Bronchial epithelial cell (primary cell): ENCODE data around the gene MAGEA4. TPM values are rescaled to one million over a fixed set of nuclear protein-coding genes. Genes with fewer than 3 reads are reported as not detected.
"Not testable (repeated sequence)": the region's sequence is repeated elsewhere in the genome, so short reads cannot be mapped to it uniquely, and the experiment has no call there.

Experiments used
- DNase-seq: peaks from one replicate; pipeline ENCODE4 v3.0.0-alpha.2; 2010; ENCODE audit warnings: low read depth
- FAIRE-seq: peaks from 2 replicates; lab custom pipeline; 2011; peaks lifted over from hg19 to GRCh38; lab: Jason Lieb, UNC
- H3K27me3 ChIP-seq: 2 replicates; pipeline ENCODE4 v1.5.1; 2011; ENCODE audit warnings: low read length; ENCODE audit not compliant: control insufficient read depth, insufficient read depth
- H3K36me3 ChIP-seq: 2 replicates; pipeline ENCODE4 v1.5.1; 2011; ENCODE audit warnings: low read length; ENCODE audit not compliant: control insufficient read depth, insufficient read depth
- H3K4me3 ChIP-seq: 2 replicates; pipeline ENCODE4 v1.5.1; 2011; ENCODE audit warnings: mild to moderate bottlenecking, low read depth, low read length, control low read depth
- CTCF ChIP-seq: IDR thresholded peaks from 2 replicates; pipeline ENCODE4 v1.5.1; 2011; ENCODE audit warnings: mild to moderate bottlenecking, moderate library complexity, low read length, control low read depth, inconsistent platforms; ENCODE audit not compliant: insufficient read depth, severe bottlenecking
- total RNA-seq: library from RNA; depleted of rRNA; stranded (reverse); fragments of >200 nt; gene quantifications from 2 replicates; pipeline ENCODE4 v1.2.1, GENCODE V29; 2014

Gene MAGEA4
- total RNA-seq, 1 donor from 2014 or later: not detected

- no peak for FAIRE-seq
- no peak overlapping the region for H3K4me3 ChIP-seq
- no peaks in the 10 kb centered on the region for H3K27me3 ChIP-seq
- H3K36me3 ChIP-seq: no peaks in the 10 kb centered on the region
- peak; percentile 29 for DNase-seq
- TF ChIP-seq CTCF: no peak
Observed at GRCh38 chrX:151899622-151900021, 13.1 kb upstream of the MAGEA4 start.

GRCh38 chrX:151901826-151902225, 10.9 kb upstream of the MAGEA4 start:
- Histone ChIP-seq H3K27me3 (no peaks in the 10 kb centered on the region), H3K4me3 (no peak overlapping the region), H3K36me3 (no peaks in the 10 kb centered on the region)
- DNase-seq (no peak), FAIRE-seq (no peak)
- no peak for TF ChIP-seq CTCF

- Histone ChIP-seq H3K27me3 (no peaks in the 10 kb centered on the region), H3K36me3 (no peaks in the 10 kb centered on the region), H3K4me3 (no peak overlapping the region)
- no peak for TF ChIP-seq CTCF
- FAIRE-seq (peak; percentile 62), DNase-seq (peak; percentile 81)
Observed at GRCh38 chrX:151902813-151903591, 9.7 kb upstream of the MAGEA4 start.

- H3K27me3 ChIP-seq: no peaks in the 10 kb centered on the region
- H3K4me3 ChIP-seq: no peak overlapping the region
- no peaks in the 10 kb centered on the region for H3K36me3 ChIP-seq
- FAIRE-seq (no peak), DNase-seq (no peak)
- TF ChIP-seq CTCF: no peak
Observed at GRCh38 chrX:151904989-151905388, 7.7 kb upstream of the MAGEA4 start.

GRCh38 chrX:151912221-151912620, 468 bp upstream of the MAGEA4 start:
- no peak for FAIRE-seq
- Histone ChIP-seq H3K4me3 (no peak overlapping the region), H3K36me3 (no peaks in the 10 kb centered on the region), H3K27me3 (no peaks in the 10 kb centered on the region)
- TF ChIP-seq CTCF: no peak
- no peak for DNase-seq

GRCh38 chrX:151918736-151919135, 6.0 kb downstream of the MAGEA4 start:
- DNase-seq, H3K36me3 ChIP-seq, H3K27me3 ChIP-seq, H3K4me3 ChIP-seq, FAIRE-seq: not testable (repeated sequence)
